HFFc6 (cell line): ENCODE measurements around the gene ETNK2. TPM values are rescaled to one million over a fixed set of nuclear protein-coding genes. Genes with fewer than 3 reads are reported as not detected.

ENCODE experiments used
- DNase-seq: peaks from one replicate; pipeline ENCODE4 v3.0.0-alpha.2; 2018
- H3K27ac Mint-ChIP-seq: 2 replicates; pipeline ENCODE4 v1.8.0; 2020; ENCODE audit warnings: mild to moderate bottlenecking, mixed read lengths
- H3K27me3 Mint-ChIP-seq: 2 replicates; pipeline ENCODE4 v1.8.0; 2021; ENCODE audit warnings: mild to moderate bottlenecking, moderate library complexity, mixed read lengths; ENCODE audit not compliant: insufficient read depth
- H3K36me3 Mint-ChIP-seq: 2 replicates; pipeline ENCODE4 v1.8.0; 2021; ENCODE audit warnings: low read depth, mixed read lengths
- H3K4me1 Mint-ChIP-seq: 2 replicates; pipeline ENCODE4 v1.8.0; 2020; ENCODE audit warnings: low read depth, mixed read lengths
- H3K4me3 Mint-ChIP-seq: 2 replicates; pipeline ENCODE4 v1.8.0; 2020; ENCODE audit warnings: mild to moderate bottlenecking, moderate library complexity, mixed read lengths
- H3K9me3 Mint-ChIP-seq: 2 replicates; pipeline ENCODE4 v1.8.0; 2020; ENCODE audit warnings: mild to moderate bottlenecking, mixed read lengths
- CTCF ChIP-seq: fragments of 200-600 bp; sonication (generic); IDR thresholded peaks from 2 replicates; pipeline ENCODE4 v1.5.0; 2021; ENCODE audit warnings: antibody characterized with exemption, mild to moderate bottlenecking
- total RNA-seq, 6 experiments: library from RNA; stranded (reverse); fragmentation: NEBNext Ultra II Directional; extraction: Animal tissue kit (Norgen Biotek cat#: 25700); gene quantifications; 2 replicates in 1 of 6; 3 replicates in 5 of 6; pipeline ENCODE4 v1.2.3, GENCODE V29; 2021

Gene ETNK2
- total RNA-seq, 6 experiments from 2014 or later = 3.1 to 6.3 (median 3.9) TPM

GRCh38 chr1:204130178-204130577 is 21.7 kb downstream of the ETNK2 start:
- Mint-ChIP-seq H3K4me3 (no peak overlapping the region), H3K36me3 (no peaks in the 10 kb centered on the region), H3K4me1 (peaks cover 50% of the 10 kb centered on the region), H3K27me3 (peaks cover 4% of the 10 kb centered on the region; the same call in 1 of the 2 replicates), H3K9me3 (no peaks in the 10 kb centered on the region), H3K27ac (peak overlapping the region; percentile 97)
- DNase-seq = no peak
- no peak for TF ChIP-seq CTCF

GRCh38 chr1:204128964-204129896 is 22.6 kb downstream of the ETNK2 start:
- Mint-ChIP-seq H3K4me3 (0 out of 2 replicates have a peak overlapping the region, but pooled peaks have one; percentile 26), H3K27ac (peak overlapping the region; percentile 73), H3K4me1 (peaks cover 50% of the 10 kb centered on the region), H3K9me3 (no peaks in the 10 kb centered on the region), H3K27me3 (peaks cover 2% of the 10 kb centered on the region; the same call in 1 of the 2 replicates), H3K36me3 (no peaks in the 10 kb centered on the region)
- peak; percentile 48 for DNase-seq
- peak; percentile 96 for TF ChIP-seq CTCF

GRCh38 chr1:204128464-204128963 is 23.3 kb downstream of the ETNK2 start:
- H3K9me3 Mint-ChIP-seq = no peaks in the 10 kb centered on the region
- no peaks in the 10 kb centered on the region; the same call in 1 of the 2 replicates for H3K36me3 Mint-ChIP-seq
- peaks cover 50% of the 10 kb centered on the region for H3K4me1 Mint-ChIP-seq
- TF ChIP-seq CTCF = no peak
- H3K4me3 Mint-ChIP-seq = no peak overlapping the region
- peaks cover under 1% of the 10 kb centered on the region; the same call in 1 of the 2 replicates for H3K27me3 Mint-ChIP-seq
- H3K27ac Mint-ChIP-seq = peak overlapping the region; percentile 73; the same call in 1 of the 2 replicates
- no peak for DNase-seq

- TF ChIP-seq CTCF = peak; percentile 97
- peaks cover 2% of the 10 kb centered on the region; the same call in 1 of the 2 replicates for H3K27me3 Mint-ChIP-seq
- no peak overlapping the region for H3K4me3 Mint-ChIP-seq
- H3K9me3 Mint-ChIP-seq = no peaks in the 10 kb centered on the region
- peak overlapping the region; percentile 45 for H3K27ac Mint-ChIP-seq
- peaks cover 5% of the 10 kb centered on the region for H3K36me3 Mint-ChIP-seq
- peak; percentile 80 for DNase-seq
- peaks cover 48% of the 10 kb centered on the region for H3K4me1 Mint-ChIP-seq
These were observed 24.1 kb downstream of the ETNK2 start for GRCh38 chr1:204127597-204128242.

- H3K9me3 Mint-ChIP-seq = no peaks in the 10 kb centered on the region
- no peak overlapping the region for H3K4me3 Mint-ChIP-seq
- peaks cover 5% of the 10 kb centered on the region for H3K36me3 Mint-ChIP-seq
- no peak overlapping the region for H3K27ac Mint-ChIP-seq
- H3K4me1 Mint-ChIP-seq = peaks cover 45% of the 10 kb centered on the region
- peaks cover 2% of the 10 kb centered on the region; the same call in 1 of the 2 replicates for H3K27me3 Mint-ChIP-seq
- no peak for TF ChIP-seq CTCF
- no peak for DNase-seq
These were observed 24.9 kb downstream of the ETNK2 start for GRCh38 chr1:204126956-204127355.
